ENCODE data around the gene ANXA7. TPM values are rescaled to one million over a fixed set of nuclear protein-coding genes. Genes with fewer than 3 reads are reported as not detected.

The ANXA7 gene
- polyA plus RNA-seq, 2 donors = 36.7 to 74.4 TPM

DNA sequence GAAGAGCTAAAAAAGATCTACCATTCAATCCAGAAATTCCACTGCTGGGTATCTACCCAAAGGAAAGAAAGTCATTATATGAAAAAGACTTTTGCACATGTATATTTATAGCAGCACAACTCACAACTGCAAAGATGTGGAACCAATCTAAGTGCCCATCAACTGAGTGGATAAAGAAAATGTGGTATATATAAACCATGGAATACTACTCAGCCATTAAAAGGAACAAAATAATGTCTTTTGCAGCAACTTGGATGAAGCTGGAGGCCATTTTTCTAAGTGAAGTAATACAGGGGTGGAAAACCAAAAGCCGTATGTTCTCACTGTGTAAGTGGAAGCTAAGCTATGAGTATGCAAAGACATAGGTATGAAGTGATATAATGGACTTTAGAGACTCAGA, 3.0 kb downstream of the ANXA7 start:
- H3K27me3 ChIP-seq (ENCODE audit: control insufficient read depth in 1 of 2, insufficient read depth in 2 of 2, low read length in 2 of 2) = no peaks in the 10 kb centered on the region
- no peak overlapping the region for H3K27ac ChIP-seq (ENCODE audit: low read depth in 2 of 2, low read length in 1 of 2)
- H3K9me3 ChIP-seq (ENCODE audit: control insufficient read depth in 2 of 2, insufficient read depth in 1 of 2, low read depth in 1 of 2, low read length in 1 of 2) = no peaks in the 10 kb centered on the region
- no peak overlapping the region for H3K4me3 ChIP-seq (ENCODE audit: low read depth in 1 of 2, low read length in 2 of 2)
- no peaks in the 10 kb centered on the region for H3K36me3 ChIP-seq (ENCODE audit: control insufficient read depth in 2 of 2, insufficient read depth in 2 of 2, low read length in 1 of 2)
- WGBS, 2 donors = 97 to 99% methylated on average over 1 of the region's 1 CpG
- H3K4me1 ChIP-seq (ENCODE audit: control insufficient read depth in 2 of 2, insufficient read depth in 2 of 2, low read length in 1 of 2) = no peaks in the 10 kb centered on the region

DNA sequence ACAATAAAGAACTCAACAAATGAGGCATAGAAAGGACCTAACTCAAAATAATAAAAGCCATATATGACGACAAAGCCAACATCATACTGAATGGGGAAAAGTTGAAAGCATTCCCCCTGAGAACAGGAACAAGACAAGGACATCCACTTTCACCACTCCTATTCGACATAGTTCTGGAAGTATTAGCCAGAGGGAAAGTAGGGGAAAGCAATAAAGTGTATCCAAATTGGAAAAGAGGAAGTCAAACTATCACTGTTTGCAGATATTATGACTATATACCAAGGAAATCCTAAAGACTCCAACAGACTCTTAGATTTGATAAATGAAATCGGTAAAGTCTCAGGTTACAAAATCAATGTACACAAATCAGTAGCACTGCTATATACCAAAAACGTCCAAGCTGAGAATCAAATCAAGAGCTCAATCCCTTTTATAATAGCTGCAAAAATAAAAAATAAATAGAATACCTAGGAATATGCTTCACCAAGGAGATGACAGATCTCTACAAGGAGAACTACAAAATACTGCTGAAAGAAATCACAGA, 4.8 kb downstream of the ANXA7 start:
- Histone ChIP-seq H3K4me3 (ENCODE audit: low read depth in 1 of 2, low read length in 2 of 2) (no peak overlapping the region), H3K9me3 (ENCODE audit: control insufficient read depth in 2 of 2, insufficient read depth in 1 of 2, low read depth in 1 of 2, low read length in 1 of 2) (no peaks in the 10 kb centered on the region), H3K27me3 (ENCODE audit: control insufficient read depth in 1 of 2, insufficient read depth in 2 of 2, low read length in 2 of 2) (no peaks in the 10 kb centered on the region), H3K27ac (ENCODE audit: low read depth in 2 of 2, low read length in 1 of 2) (no peak overlapping the region), H3K36me3 (ENCODE audit: control insufficient read depth in 2 of 2, insufficient read depth in 2 of 2, low read length in 1 of 2) (no peaks in the 10 kb centered on the region), H3K4me1 (ENCODE audit: control insufficient read depth in 2 of 2, insufficient read depth in 2 of 2, low read length in 1 of 2) (no peaks in the 10 kb centered on the region)
- WGBS, 2 donors = 74 to 79% methylated on average over 4 of the region's 4 CpGs

DNA sequence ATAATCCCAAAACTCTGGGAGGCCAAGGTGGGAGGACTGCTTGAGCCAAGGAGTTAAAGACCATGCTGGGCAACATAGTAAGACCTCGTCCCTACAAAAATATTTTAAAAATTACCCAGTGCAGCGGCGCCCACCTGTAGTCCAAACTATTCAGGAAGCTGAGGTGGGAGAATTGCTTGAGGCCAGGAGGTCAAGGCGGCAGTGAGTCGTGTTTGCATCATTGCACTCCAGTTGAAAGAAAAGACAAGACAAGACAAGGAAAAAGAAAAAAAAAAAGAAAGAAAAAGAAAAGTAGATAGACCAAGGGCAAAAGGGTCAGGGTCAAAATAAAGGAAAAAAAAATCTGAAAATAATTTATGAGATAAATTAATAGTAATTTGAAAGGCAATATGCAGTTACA, 5.8 kb downstream of the ANXA7 start:
- Histone ChIP-seq H3K4me1 (ENCODE audit: control insufficient read depth in 2 of 2, insufficient read depth in 2 of 2, low read length in 1 of 2) (no peaks in the 10 kb centered on the region), H3K27me3 (ENCODE audit: control insufficient read depth in 1 of 2, insufficient read depth in 2 of 2, low read length in 2 of 2) (no peaks in the 10 kb centered on the region), H3K4me3 (ENCODE audit: low read depth in 1 of 2, low read length in 2 of 2) (no peak overlapping the region), H3K36me3 (ENCODE audit: control insufficient read depth in 2 of 2, insufficient read depth in 2 of 2, low read length in 1 of 2) (no peaks in the 10 kb centered on the region), H3K9me3 (ENCODE audit: control insufficient read depth in 2 of 2, insufficient read depth in 1 of 2, low read depth in 1 of 2, low read length in 1 of 2) (no peaks in the 10 kb centered on the region), H3K27ac (ENCODE audit: low read depth in 2 of 2, low read length in 1 of 2) (no peak overlapping the region)
- WGBS, 2 donors = 86 to 89% methylated on average over 5 of the region's 5 CpGs

DNA sequence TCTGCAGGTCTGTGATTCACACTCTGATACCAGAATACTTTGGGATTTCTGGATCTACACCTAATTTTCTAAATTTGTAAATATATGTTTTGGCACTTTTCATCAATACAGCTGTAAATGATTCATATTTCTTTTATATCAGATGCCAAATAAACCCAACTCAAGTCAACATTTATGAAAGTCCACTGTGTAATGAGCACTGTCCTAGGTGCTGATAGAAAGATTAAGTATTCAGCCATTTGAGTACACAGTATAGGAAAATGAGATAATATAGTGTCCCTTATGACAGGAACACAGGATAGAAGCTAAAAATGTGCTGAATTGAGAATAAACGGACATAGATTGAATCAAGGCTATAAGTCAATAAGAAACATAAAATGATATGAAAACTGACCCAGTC, 6.4 kb downstream of the ANXA7 start:
- Histone ChIP-seq H3K27ac (ENCODE audit: low read depth in 2 of 2, low read length in 1 of 2) (no peak overlapping the region), H3K4me1 (ENCODE audit: control insufficient read depth in 2 of 2, insufficient read depth in 2 of 2, low read length in 1 of 2) (no peaks in the 10 kb centered on the region), H3K9me3 (ENCODE audit: control insufficient read depth in 2 of 2, insufficient read depth in 1 of 2, low read depth in 1 of 2, low read length in 1 of 2) (no peaks in the 10 kb centered on the region), H3K36me3 (ENCODE audit: control insufficient read depth in 2 of 2, insufficient read depth in 2 of 2, low read length in 1 of 2) (no peaks in the 10 kb centered on the region), H3K4me3 (ENCODE audit: low read depth in 1 of 2, low read length in 2 of 2) (no peak overlapping the region), H3K27me3 (ENCODE audit: control insufficient read depth in 1 of 2, insufficient read depth in 2 of 2, low read length in 2 of 2) (no peaks in the 10 kb centered on the region)
- WGBS, 2 donors = 86 to 93% methylated on average over 1 of the region's 1 CpG

DNA sequence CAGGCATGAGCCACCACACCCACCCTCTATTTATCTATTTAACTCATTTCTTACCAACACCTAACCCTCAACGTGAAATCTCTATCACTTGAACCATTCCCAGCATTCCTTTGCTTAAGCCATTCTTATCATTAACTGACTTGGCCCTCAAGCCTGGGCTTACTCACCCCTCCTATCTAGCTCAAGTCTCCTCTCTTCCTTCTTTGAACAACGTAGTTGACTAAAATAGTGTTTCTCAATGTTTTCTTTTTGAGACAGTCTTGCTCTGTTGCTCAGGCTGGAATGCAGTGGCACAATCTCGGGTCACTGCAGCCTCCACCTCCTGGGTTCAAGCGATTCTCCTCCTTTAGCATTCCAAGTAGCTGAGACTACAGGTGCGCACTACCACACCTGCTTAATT, 7.0 kb downstream of the ANXA7 start:
- no peak overlapping the region for H3K27ac ChIP-seq (ENCODE audit: low read depth in 2 of 2, low read length in 1 of 2)
- H3K4me1 ChIP-seq (ENCODE audit: control insufficient read depth in 2 of 2, insufficient read depth in 2 of 2, low read length in 1 of 2) = no peaks in the 10 kb centered on the region
- no peak overlapping the region for H3K4me3 ChIP-seq (ENCODE audit: low read depth in 1 of 2, low read length in 2 of 2)
- H3K9me3 ChIP-seq (ENCODE audit: control insufficient read depth in 2 of 2, insufficient read depth in 1 of 2, low read depth in 1 of 2, low read length in 1 of 2) = no peaks in the 10 kb centered on the region
- H3K27me3 ChIP-seq (ENCODE audit: control insufficient read depth in 1 of 2, insufficient read depth in 2 of 2, low read length in 2 of 2) = no peaks in the 10 kb centered on the region
- H3K36me3 ChIP-seq (ENCODE audit: control insufficient read depth in 2 of 2, insufficient read depth in 2 of 2, low read length in 1 of 2) = no peaks in the 10 kb centered on the region
- 85 to 90% methylated on average over 5 of the region's 5 CpGs for WGBS, 2 donors

DNA sequence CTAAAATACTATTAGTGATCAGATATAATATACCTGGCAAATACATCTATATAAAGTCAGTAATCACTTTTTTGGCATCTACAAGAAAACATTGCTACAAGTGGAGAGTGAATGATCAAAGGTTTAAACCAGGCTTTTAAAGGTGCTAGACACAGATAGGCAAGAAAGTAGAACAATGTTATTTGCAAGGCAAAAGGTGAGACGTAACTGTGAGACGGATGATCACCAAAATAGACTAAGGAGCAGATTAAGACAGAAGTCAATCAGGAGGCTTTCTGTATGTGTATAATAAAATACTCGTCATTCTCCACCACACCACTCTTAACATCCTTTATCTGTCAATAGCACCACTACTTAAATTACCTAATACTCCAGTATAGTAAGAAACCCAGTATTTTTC, 8.3 kb downstream of the ANXA7 start:
- H3K4me1 ChIP-seq (ENCODE audit: control insufficient read depth in 2 of 2, insufficient read depth in 2 of 2, low read length in 1 of 2) = no peaks in the 10 kb centered on the region

DNA sequence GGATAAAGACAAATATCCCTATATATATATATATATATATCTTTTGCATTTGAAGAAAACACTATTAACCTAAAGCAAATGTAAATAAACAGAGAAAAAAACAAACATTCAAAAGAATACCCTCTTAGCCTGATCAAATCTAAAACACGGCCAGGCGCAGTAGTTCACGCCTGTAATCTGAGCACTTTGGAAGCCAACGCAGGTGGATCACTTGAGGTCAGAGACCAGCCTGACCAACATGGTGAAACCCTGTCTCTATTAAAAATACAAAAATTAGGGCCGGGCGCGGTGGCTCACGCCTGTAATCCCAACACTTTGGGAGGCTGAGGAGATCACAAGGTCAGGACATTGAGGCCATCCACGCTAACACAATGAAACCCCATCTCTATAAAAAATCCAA, 9.2 kb downstream of the ANXA7 start:
- no peaks in the 10 kb centered on the region for H3K4me1 ChIP-seq (ENCODE audit: control insufficient read depth in 2 of 2, insufficient read depth in 2 of 2, low read length in 1 of 2)

More for the DNA sequence above, 8.3 kb downstream of the ANXA7 start:
- no peaks in the 10 kb centered on the region for H3K36me3 ChIP-seq (ENCODE audit: control insufficient read depth in 2 of 2, insufficient read depth in 2 of 2, low read length in 1 of 2)
- no peaks in the 10 kb centered on the region for H3K27me3 ChIP-seq (ENCODE audit: control insufficient read depth in 1 of 2, insufficient read depth in 2 of 2, low read length in 2 of 2)
- WGBS, 2 donors = 94 to 95% methylated on average over 3 of the region's 3 CpGs
- H3K9me3 ChIP-seq (ENCODE audit: control insufficient read depth in 2 of 2, insufficient read depth in 1 of 2, low read depth in 1 of 2, low read length in 1 of 2) = no peaks in the 10 kb centered on the region
- no peak overlapping the region for H3K4me3 ChIP-seq (ENCODE audit: low read depth in 1 of 2, low read length in 2 of 2)
- no peak overlapping the region for H3K27ac ChIP-seq (ENCODE audit: low read depth in 2 of 2, low read length in 1 of 2)

DNA sequence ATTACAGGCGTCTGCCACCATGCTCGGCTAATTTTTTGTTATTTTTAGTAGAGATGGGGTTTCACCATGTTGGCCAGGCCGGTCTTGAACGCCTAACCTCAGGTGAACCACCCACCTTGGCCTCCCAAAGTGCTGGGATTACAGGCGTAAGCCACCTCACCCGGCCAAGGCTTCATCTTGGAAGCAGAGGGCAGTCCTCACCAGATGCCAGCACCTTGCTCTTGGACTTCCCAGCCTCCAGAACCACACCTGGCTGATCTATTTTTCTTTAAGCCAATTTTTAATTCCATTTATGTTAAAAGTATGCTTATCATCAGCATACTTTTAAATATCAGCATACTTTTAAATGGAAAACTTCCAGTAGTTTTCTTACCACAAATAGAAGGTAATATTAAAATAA, 12.2 kb downstream of the ANXA7 start:
- no peak overlapping the region for H3K4me3 ChIP-seq (ENCODE audit: low read depth in 1 of 2, low read length in 2 of 2)
- WGBS, 2 donors = 95% methylated on average over 6 of the region's 6 CpGs
- H3K27ac ChIP-seq (ENCODE audit: low read depth in 2 of 2, low read length in 1 of 2) = no peak overlapping the region
- H3K4me1 ChIP-seq (ENCODE audit: control insufficient read depth in 2 of 2, insufficient read depth in 2 of 2, low read length in 1 of 2) = no peaks in the 10 kb centered on the region
- H3K27me3 ChIP-seq (ENCODE audit: control insufficient read depth in 1 of 2, insufficient read depth in 2 of 2, low read length in 2 of 2) = no peaks in the 10 kb centered on the region
- H3K9me3 ChIP-seq (ENCODE audit: control insufficient read depth in 2 of 2, insufficient read depth in 1 of 2, low read depth in 1 of 2, low read length in 1 of 2) = no peaks in the 10 kb centered on the region
- peaks cover 2 to 4% of the 10 kb centered on the region in 2 donors for H3K36me3 ChIP-seq (ENCODE audit: control insufficient read depth in 2 of 2, insufficient read depth in 2 of 2, low read length in 1 of 2)

More for the DNA sequence above, 9.2 kb downstream of the ANXA7 start:
- Histone ChIP-seq H3K9me3 (ENCODE audit: control insufficient read depth in 2 of 2, insufficient read depth in 1 of 2, low read depth in 1 of 2, low read length in 1 of 2) (no peaks in the 10 kb centered on the region), H3K27ac (ENCODE audit: low read depth in 2 of 2, low read length in 1 of 2) (no peak overlapping the region), H3K27me3 (ENCODE audit: control insufficient read depth in 1 of 2, insufficient read depth in 2 of 2, low read length in 2 of 2) (no peaks in the 10 kb centered on the region), H3K36me3 (ENCODE audit: control insufficient read depth in 2 of 2, insufficient read depth in 2 of 2, low read length in 1 of 2) (no peaks in the 10 kb centered on the region), H3K4me3 (ENCODE audit: low read depth in 1 of 2, low read length in 2 of 2) (no peak overlapping the region)
- WGBS, 2 donors = 97 to 98% methylated on average over 9 of the region's 9 CpGs

DNA sequence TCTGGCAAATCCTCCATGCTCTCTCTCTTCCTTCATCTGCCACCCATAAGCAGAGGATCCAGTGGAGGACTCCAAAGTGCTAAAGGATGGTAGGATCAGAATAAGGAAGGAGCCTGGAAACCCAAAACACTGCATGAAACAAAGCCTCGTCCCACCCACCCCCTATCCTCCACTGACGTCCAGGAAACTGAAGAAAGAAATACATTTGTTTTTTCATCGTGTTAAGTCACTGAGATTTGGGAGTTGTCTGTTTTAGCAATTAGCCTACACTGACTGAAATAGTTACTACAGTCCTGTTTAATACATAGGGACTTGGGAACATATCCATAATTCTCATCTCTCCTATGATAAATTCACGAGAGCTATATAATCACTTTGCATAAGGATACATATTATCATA, 14.8 kb downstream of the ANXA7 start:
- no peaks in the 10 kb centered on the region for H3K27me3 ChIP-seq (ENCODE audit: control insufficient read depth in 1 of 2, insufficient read depth in 2 of 2, low read length in 2 of 2)
- no peak overlapping the region for H3K27ac ChIP-seq (ENCODE audit: low read depth in 2 of 2, low read length in 1 of 2)
- peaks cover 2 to 4% of the 10 kb centered on the region in 2 donors for H3K36me3 ChIP-seq (ENCODE audit: control insufficient read depth in 2 of 2, insufficient read depth in 2 of 2, low read length in 1 of 2)
- WGBS, 2 donors = 79 to 81% methylated on average over 4 of the region's 4 CpGs
- H3K4me1 ChIP-seq (ENCODE audit: control insufficient read depth in 2 of 2, insufficient read depth in 2 of 2, low read length in 1 of 2) = no peaks in the 10 kb centered on the region
- no peak overlapping the region for H3K4me3 ChIP-seq (ENCODE audit: low read depth in 1 of 2, low read length in 2 of 2)
- no peaks in the 10 kb centered on the region for H3K9me3 ChIP-seq (ENCODE audit: control insufficient read depth in 2 of 2, insufficient read depth in 1 of 2, low read depth in 1 of 2, low read length in 1 of 2)

DNA sequence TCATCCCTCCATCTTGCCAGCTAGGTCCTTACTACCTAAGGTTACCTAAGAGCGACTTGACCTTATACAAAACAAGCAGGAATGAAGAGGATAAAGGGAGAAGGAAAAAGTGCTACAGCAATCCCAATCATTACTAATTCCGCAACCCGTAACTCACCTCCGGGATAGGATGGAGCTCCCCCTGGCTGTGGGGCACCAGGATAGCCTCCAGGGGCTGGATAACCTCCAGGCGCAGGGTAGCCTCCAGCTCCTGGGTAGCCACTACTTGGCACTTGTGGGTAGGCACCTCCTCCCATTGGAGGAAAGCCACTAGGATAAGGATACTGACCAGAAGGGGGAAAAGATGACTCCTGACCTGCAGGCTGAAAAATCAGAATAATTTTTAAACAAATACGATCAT, 15.8 kb downstream of the ANXA7 start:
- Histone ChIP-seq H3K27ac (ENCODE audit: low read depth in 2 of 2, low read length in 1 of 2) (no peak overlapping the region), H3K4me1 (ENCODE audit: control insufficient read depth in 2 of 2, insufficient read depth in 2 of 2, low read length in 1 of 2) (no peaks in the 10 kb centered on the region), H3K4me3 (ENCODE audit: low read depth in 1 of 2, low read length in 2 of 2) (no peak overlapping the region), H3K27me3 (ENCODE audit: control insufficient read depth in 1 of 2, insufficient read depth in 2 of 2, low read length in 2 of 2) (no peaks in the 10 kb centered on the region), H3K36me3 (ENCODE audit: control insufficient read depth in 2 of 2, insufficient read depth in 2 of 2, low read length in 1 of 2) (peaks cover 2 to 4% of the 10 kb centered on the region in 2 donors), H3K9me3 (ENCODE audit: control insufficient read depth in 2 of 2, insufficient read depth in 1 of 2, low read depth in 1 of 2, low read length in 1 of 2) (no peaks in the 10 kb centered on the region)
- 98% methylated on average over 6 of the region's 6 CpGs for WGBS, 2 donors
